Activated CD4-positive, alpha-beta T cell treated with anti-CD3 and anti-CD28 coated beads for 48 hours (primary cell): ENCODE results near the gene CPLX1.
"Not testable (repeated sequence)": the region's sequence is repeated elsewhere in the genome, so short reads cannot be mapped to it uniquely, and the experiment has no call there.

Experiments used
- DNase-seq: peaks from one replicate; pipeline ENCODE4 v3.0.0-alpha.2; 2020

The CPLX1 gene

GRCh38 chr4:790466-790820 lies 35.5 kb downstream of the CPLX1 start:
- no peak for DNase-seq

- DNase-seq: no peak
Observed at GRCh38 chr4:789571-790465, 36.1 kb downstream of the CPLX1 start.

- DNase-seq: no peak
Observed at GRCh38 chr4:788636-789297, 37.2 kb downstream of the CPLX1 start.

GRCh38 chr4:788006-788635 lies 37.8 kb downstream of the CPLX1 start:
- no peak for DNase-seq

GRCh38 chr4:787561-787981 lies 38.4 kb downstream of the CPLX1 start:
- no peak for DNase-seq

GRCh38 chr4:786861-787300 lies 39.0 kb downstream of the CPLX1 start:
- DNase-seq: no peak

GRCh38 chr4:786074-786741 lies 39.7 kb downstream of the CPLX1 start:
- no peak for DNase-seq

GRCh38 chr4:785332-786073 lies 40.4 kb downstream of the CPLX1 start:
- no peak for DNase-seq

GRCh38 chr4:784401-785331 lies 41.3 kb downstream of the CPLX1 start:
- DNase-seq: no peak

- DNase-seq: peak; percentile 99
Observed at GRCh38 chr4:781493-782216, 44.3 kb downstream of the CPLX1 start.

GRCh38 chr4:780716-781492 lies 45.0 kb downstream of the CPLX1 start:
- DNase-seq: no peak

- not testable (repeated sequence) for DNase-seq
Observed at GRCh38 chr4:780255-780654, 45.7 kb downstream of the CPLX1 start.

- DNase-seq: no peak
Observed at GRCh38 chr4:779555-779954, 46.4 kb downstream of the CPLX1 start.

- no peak for DNase-seq
Observed at GRCh38 chr4:777520-778262, 48.2 kb downstream of the CPLX1 start.

GRCh38 chr4:776743-777441 lies 49.0 kb downstream of the CPLX1 start:
- DNase-seq: no peak

GRCh38 chr4:775485-775884 lies 50.4 kb downstream of the CPLX1 start:
- not testable (repeated sequence) for DNase-seq

GRCh38 chr4:774419-775092 lies 51.4 kb downstream of the CPLX1 start:
- not testable (repeated sequence) for DNase-seq

GRCh38 chr4:773214-773613 lies 52.7 kb downstream of the CPLX1 start:
- no peak for DNase-seq
